SU-DHL-6 (cell line): ENCODE measurements around the gene HASPIN.

Source experiments
- EZH2phosphoT487 ChIP-seq: fragments of 200-600 bp; sonication (generic), shearing (Covaris generic); conservative IDR thresholded peaks from 2 replicates; pipeline ENCODE4 v1.6.1; 2018; ENCODE audit warnings: mild to moderate bottlenecking, antibody characterized with exemption, low read length, moderate library complexity, mixed read lengths
- TF ChIP-seq, protein P1 (sequence below): fragments of 200-600 bp; sonication (generic); IDR thresholded peaks from one replicate; pipeline ENCODE4 v1.5.1; 2017; ENCODE audit warnings: antibody characterized with exemption, mild to moderate bottlenecking, low read length, moderate library complexity; ENCODE audit not compliant: insufficient read depth, poor library complexity, severe bottlenecking

DNA sequence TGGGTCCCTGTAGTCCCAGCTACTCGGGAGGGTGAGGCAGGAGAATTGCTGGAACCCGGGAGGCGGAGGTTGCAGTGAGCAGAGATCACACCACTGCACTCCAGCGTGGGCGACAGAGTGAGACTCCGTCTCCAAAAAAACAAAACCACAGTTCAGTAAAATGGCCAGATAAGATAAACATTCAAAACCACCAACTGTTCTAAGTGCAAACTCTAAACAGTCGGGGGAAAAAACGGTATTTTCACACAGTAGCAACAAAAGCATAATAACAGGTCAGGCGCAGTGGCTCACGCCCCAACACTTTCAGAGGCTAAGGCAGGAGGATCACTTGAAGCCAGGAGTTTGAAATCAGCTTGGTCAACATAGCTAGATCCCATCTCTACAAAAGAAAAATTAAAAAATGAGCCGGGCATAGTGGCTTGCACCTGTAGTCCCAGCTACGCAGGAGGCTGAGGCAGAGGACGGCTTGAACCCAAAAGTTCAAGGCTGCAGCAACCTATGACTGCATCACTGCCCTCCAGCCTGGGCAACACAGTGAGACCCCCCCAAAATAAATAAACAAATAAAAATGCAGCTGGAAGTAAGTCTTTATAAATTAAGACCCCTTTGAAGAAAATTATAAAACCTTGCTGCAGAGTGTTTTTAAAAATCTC, 10.8 kb upstream of the HASPIN start:
- no peak for TF ChIP-seq EZH2phosphoT487
- TF ChIP-seq, protein P1, sequence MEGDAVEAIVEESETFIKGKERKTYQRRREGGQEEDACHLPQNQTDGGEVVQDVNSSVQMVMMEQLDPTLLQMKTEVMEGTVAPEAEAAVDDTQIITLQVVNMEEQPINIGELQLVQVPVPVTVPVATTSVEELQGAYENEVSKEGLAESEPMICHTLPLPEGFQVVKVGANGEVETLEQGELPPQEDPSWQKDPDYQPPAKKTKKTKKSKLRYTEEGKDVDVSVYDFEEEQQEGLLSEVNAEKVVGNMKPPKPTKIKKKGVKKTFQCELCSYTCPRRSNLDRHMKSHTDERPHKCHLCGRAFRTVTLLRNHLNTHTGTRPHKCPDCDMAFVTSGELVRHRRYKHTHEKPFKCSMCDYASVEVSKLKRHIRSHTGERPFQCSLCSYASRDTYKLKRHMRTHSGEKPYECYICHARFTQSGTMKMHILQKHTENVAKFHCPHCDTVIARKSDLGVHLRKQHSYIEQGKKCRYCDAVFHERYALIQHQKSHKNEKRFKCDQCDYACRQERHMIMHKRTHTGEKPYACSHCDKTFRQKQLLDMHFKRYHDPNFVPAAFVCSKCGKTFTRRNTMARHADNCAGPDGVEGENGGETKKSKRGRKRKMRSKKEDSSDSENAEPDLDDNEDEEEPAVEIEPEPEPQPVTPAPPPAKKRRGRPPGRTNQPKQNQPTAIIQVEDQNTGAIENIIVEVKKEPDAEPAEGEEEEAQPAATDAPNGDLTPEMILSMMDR: no peak
